CD4-positive, alpha-beta memory T cell (primary cell): ENCODE results near the gene GJA5. TPM values are rescaled to one million over a fixed set of nuclear protein-coding genes. Genes with fewer than 3 reads are reported as not detected.
"Not testable (repeated sequence)": the region's sequence is repeated elsewhere in the genome, so short reads cannot be mapped to it uniquely, and the experiment has no call there.

Experiments
- CTCF ChIA-PET: fragments of 350-600 bp; sonication (Branson Sonifier 250); formaldehyde crosslinking; loops from one replicate; lab custom pipeline; 2021; ENCODE audit warnings: inconsistent platforms; ENCODE audit not compliant: partially characterized antibody; lab: Charles Lee
- POLR2A ChIA-PET: fragments of 350-600 bp; sonication (Branson Sonifier 250); formaldehyde crosslinking; loops from one replicate; lab custom pipeline; 2021; ENCODE audit not compliant: partially characterized antibody; lab: Charles Lee
- DNase-seq, 5 donors: peaks; one replicate each; pipeline versions ENCODE4 v3.0.0 to v3.0.0-alpha.2; 2020 to 2022; ENCODE audit warnings: mixed read lengths in 1 of 5
- H3K27ac ChIP-seq: one replicate; pipeline ENCODE4 v1.7.0; 2013; ENCODE audit warnings: low read depth, low read length
- H3K27me3 ChIP-seq: 2 replicates; pipeline ENCODE4 v1.7.0; 2013; ENCODE audit warnings: mild to moderate bottlenecking, low read length, moderate library complexity; ENCODE audit not compliant: insufficient read depth
- H3K36me3 ChIP-seq: 2 replicates; pipeline ENCODE4 v1.7.0; 2013; ENCODE audit warnings: mild to moderate bottlenecking, low read length, moderate library complexity; ENCODE audit not compliant: insufficient read depth
- H3K4me1 ChIP-seq: 2 replicates; pipeline ENCODE4 v1.7.0; 2013; ENCODE audit warnings: mild to moderate bottlenecking, low read length, moderate library complexity; ENCODE audit not compliant: insufficient read depth
- H3K4me3 ChIP-seq, 2 donors: one replicate each; pipeline ENCODE4 v1.7.0; 2013; ENCODE audit warnings: low read length in 2 of 2, mild to moderate bottlenecking in 1 of 2
- H3K9me3 ChIP-seq, 2 donors: one replicate each; pipeline ENCODE4 v1.7.0; 2013; ENCODE audit warnings: low read length in 2 of 2, control low read depth in 1 of 2; ENCODE audit not compliant: control insufficient read depth in 1 of 2
- H3K27ac Mint-ChIP-seq, 7 donors: one replicate each; pipeline ENCODE4 v1.8.0; 2020 to 2021; ENCODE audit warnings: mixed read lengths in 7 of 7, mild to moderate bottlenecking in 6 of 7, inconsistent platforms in 3 of 7, moderate library complexity in 3 of 7
- H3K27me3 Mint-ChIP-seq, 2 donors: one replicate each; pipeline ENCODE4 v1.8.0; 2020 to 2021; ENCODE audit warnings: mixed read lengths in 2 of 2
- H3K36me3 Mint-ChIP-seq, 2 donors: one replicate each; pipeline ENCODE4 v1.8.0; 2020 to 2021; ENCODE audit warnings: mixed read lengths in 2 of 2, inconsistent platforms in 1 of 2, mild to moderate bottlenecking in 1 of 2
- H3K4me1 Mint-ChIP-seq, 4 donors: one replicate each; pipeline ENCODE4 v1.8.0; 2020 to 2021; ENCODE audit warnings: mixed read lengths in 4 of 4, mild to moderate bottlenecking in 1 of 4
- H3K4me3 Mint-ChIP-seq, 8 donors: one replicate each; pipeline ENCODE4 v1.8.0; 2020 to 2021; ENCODE audit warnings: mixed read lengths in 8 of 8, mild to moderate bottlenecking in 7 of 8, moderate library complexity in 6 of 8, inconsistent platforms in 3 of 8
- H3K9me3 Mint-ChIP-seq, 8 donors: one replicate each; pipeline ENCODE4 v1.8.0; 2020 to 2021; ENCODE audit warnings: mixed read lengths in 8 of 8, mild to moderate bottlenecking in 5 of 8, inconsistent platforms in 3 of 8, moderate library complexity in 1 of 8
- intact Hi-C: fragments of 100-400 bp; cut with micrococcal nuclease; formaldehyde crosslinking; loops from one replicate; pipeline ENCODE4 v1.15.1; 2023
- polyA plus RNA-seq, 2 donors: library from polyadenylated mRNA; unstranded; fragments of 300-500 nt; fragmentation: Illumina TruSeq; gene quantifications; one replicate each; pipeline ENCODE4 v1.2.3, GENCODE V29; 2021
- total RNA-seq, 2 experiments: library from RNA; stranded (reverse); gene quantifications; one replicate each; pipeline ENCODE4 v1.2.3, GENCODE V29; 2021

Gene GJA5
- total and polyA plus RNA-seq, 4 experiments from 2014 or later, result not detected

DNA sequence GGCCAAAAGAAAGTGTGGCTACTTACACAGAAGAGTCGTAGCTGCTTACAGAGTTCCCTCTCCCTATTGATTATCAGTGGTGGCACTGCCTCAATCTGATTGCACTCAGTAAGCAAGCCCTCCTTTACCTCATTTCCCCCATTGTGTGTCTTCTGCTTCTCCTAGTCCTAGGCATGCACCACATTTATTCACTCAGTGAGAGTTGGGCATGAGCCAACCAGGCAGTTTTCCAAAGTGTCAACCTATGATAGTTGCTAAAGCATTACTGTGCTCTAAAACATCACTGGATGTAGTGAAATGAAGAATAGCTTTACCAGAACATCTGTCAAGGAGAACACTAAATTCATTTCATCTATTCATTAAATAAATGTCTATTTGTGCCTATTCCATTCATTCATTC is 19.3 kb downstream of the GJA5 start:
- no peak for DNase-seq
- Mint-ChIP-seq H3K36me3 (no peaks in the 10 kb centered on the region), H3K9me3 (no peaks in the 10 kb centered on the region), H3K27me3 (peaks cover 0 to 3% of the 10 kb centered on the region in 2 donors), H3K27ac (no peak overlapping the region), H3K4me1 (no peaks in the 10 kb centered on the region), H3K4me3 (no peak overlapping the region)
- Histone ChIP-seq H3K4me1 (no peaks in the 10 kb centered on the region), H3K36me3 (no peaks in the 10 kb centered on the region), H3K9me3 (no peaks in the 10 kb centered on the region), H3K27ac (no peak overlapping the region), H3K4me3 (no peak overlapping the region), H3K27me3 (no peaks in the 10 kb centered on the region)
- intact Hi-C loops, result no loop called here
- CTCF ChIA-PET, result no interaction called here
- POLR2A ChIA-PET, result no interaction called here

DNA sequence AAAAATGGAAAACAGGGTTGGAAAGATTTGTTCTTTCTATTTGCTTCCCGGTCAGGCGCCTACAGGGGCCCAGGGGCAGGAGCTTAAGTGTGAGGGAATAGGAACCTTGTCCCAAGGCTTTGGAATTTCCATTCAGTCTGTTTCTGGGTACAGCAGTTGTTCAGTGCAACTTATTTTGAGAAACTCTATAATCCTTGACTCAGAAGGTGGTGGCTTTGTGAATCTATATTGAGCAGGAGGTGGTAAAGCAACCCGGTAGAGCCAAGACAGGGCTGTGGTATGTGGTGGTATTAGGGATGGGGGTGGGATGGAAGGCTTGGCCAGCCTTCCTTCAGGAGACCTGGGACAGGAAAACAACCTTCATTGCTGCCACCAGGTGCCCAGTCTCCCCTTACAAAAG is 20.0 kb downstream of the GJA5 start:
- POLR2A ChIA-PET, result no interaction called here
- Mint-ChIP-seq H3K27me3 (peaks cover 0 to 3% of the 10 kb centered on the region in 2 donors), H3K36me3 (no peaks in the 10 kb centered on the region), H3K4me3 (no peak overlapping the region), H3K4me1 (peaks cover 2 to 4% (median 3%) of the 10 kb centered on the region in 4 donors), H3K9me3 (no peaks in the 10 kb centered on the region), H3K27ac (peak overlapping the region in 1 of 7 donors; percentile 15)
- CTCF ChIA-PET, result no interaction called here
- no peak overlapping the region for H3K27ac ChIP-seq
- intact Hi-C loops, result no loop called here
- DNase-seq, result no peak
- H3K4me3 ChIP-seq, result no peak overlapping the region
- H3K36me3 ChIP-seq, result no peaks in the 10 kb centered on the region
- H3K9me3 ChIP-seq, result no peaks in the 10 kb centered on the region
- no peaks in the 10 kb centered on the region for H3K27me3 ChIP-seq
- peaks cover 3% of the 10 kb centered on the region for H3K4me1 ChIP-seq

DNA sequence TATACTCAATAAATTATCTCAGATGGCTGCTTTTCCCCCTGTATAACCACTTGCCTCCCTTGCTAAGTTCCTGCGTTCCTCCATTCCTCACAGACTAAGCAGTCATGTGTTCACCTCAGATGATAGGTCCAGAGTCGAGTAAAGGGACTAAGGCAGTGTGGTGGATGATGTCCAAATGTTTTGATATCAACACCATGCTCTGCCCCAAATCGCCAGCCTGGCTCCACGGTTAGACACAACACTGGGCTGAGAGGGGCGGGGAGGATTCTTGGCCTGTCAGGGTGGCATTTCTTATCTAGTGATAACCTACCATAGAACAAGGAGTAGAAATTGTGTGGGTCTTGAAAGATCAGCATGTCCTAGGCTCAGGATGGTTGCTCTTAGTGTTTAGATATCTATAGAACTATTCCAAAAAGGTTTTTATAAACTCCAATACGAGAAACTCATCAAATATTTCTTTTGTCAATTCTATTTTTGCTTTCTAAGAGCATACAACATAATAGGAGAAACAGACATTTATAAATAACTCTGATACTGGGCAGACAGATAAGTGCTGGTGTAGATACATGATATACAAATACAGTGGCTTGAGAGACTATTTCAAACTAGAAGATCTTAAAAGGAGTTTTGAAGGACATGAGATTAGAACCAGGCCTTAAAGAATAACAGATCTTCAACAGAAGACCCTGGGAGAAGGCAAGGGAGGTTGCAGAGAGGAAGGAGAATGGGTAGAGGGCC is 21.5 kb downstream of the GJA5 start:
- peaks cover 0 to 5% of the 10 kb centered on the region in 2 donors for H3K36me3 Mint-ChIP-seq
- Histone ChIP-seq H3K4me3 (no peak overlapping the region), H3K4me1 (peaks cover 8% of the 10 kb centered on the region), H3K27me3 (no peaks in the 10 kb centered on the region), H3K27ac (no peak overlapping the region), H3K9me3 (no peaks in the 10 kb centered on the region), H3K36me3 (no peaks in the 10 kb centered on the region)
- CTCF ChIA-PET, result no interaction called here
- DNase-seq, result no peak
- H3K9me3 Mint-ChIP-seq, result peaks cover 0 to 2% (median 0%) of the 10 kb centered on the region in 8 donors
- no peak overlapping the region for H3K4me3 Mint-ChIP-seq
- POLR2A ChIA-PET, result no interaction called here
- no peak overlapping the region for H3K27ac Mint-ChIP-seq
- no peaks in the 10 kb centered on the region for H3K27me3 Mint-ChIP-seq
- intact Hi-C loops, result no loop called here
- peaks cover 12 to 19% (median 15%) of the 10 kb centered on the region in 4 donors for H3K4me1 Mint-ChIP-seq

DNA sequence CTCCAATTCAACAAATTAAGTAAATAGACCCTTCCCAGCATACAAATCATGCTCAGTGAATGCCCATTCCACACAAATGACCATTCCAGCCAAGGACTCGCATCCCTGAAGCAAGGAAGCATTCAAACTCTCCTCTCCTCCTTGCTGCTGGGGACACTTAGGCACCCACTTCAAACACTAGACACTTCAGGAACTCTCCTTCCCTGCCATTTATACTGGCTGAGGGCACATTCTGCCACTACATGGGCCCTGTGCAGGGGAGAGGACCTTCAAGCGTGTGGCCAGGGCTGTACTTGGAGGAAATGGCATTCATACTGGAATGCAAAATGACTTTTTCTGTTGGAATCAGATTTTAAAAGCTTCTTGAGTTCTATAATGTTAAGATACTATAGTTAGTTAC is 22.3 kb downstream of the GJA5 start:
- peaks cover 0 to 2% (median 0%) of the 10 kb centered on the region in 8 donors for H3K9me3 Mint-ChIP-seq
- CTCF ChIA-PET, result interaction anchor here (1.0 kb wide), 1 partner anchor 97 kb away, joined by 4 read pairs; no protein-coding TSS in a partner anchor
- intact Hi-C loops, result no loop called here
- H3K4me3 ChIP-seq, result no peak overlapping the region
- H3K36me3 Mint-ChIP-seq, result peaks cover 0 to 5% of the 10 kb centered on the region in 2 donors
- peaks cover 8% of the 10 kb centered on the region for H3K4me1 ChIP-seq
- no peaks in the 10 kb centered on the region for H3K9me3 ChIP-seq
- H3K4me1 Mint-ChIP-seq, result peaks cover 12 to 21% (median 16%) of the 10 kb centered on the region in 4 donors
- DNase-seq, result no peak
- H3K27me3 ChIP-seq, result no peaks in the 10 kb centered on the region
- no peaks in the 10 kb centered on the region for H3K36me3 ChIP-seq
- H3K27ac Mint-ChIP-seq, result no peak overlapping the region
- H3K27ac ChIP-seq, result no peak overlapping the region
- H3K27me3 Mint-ChIP-seq, result no peaks in the 10 kb centered on the region
- POLR2A ChIA-PET, result no interaction called here
- no peak overlapping the region for H3K4me3 Mint-ChIP-seq

DNA sequence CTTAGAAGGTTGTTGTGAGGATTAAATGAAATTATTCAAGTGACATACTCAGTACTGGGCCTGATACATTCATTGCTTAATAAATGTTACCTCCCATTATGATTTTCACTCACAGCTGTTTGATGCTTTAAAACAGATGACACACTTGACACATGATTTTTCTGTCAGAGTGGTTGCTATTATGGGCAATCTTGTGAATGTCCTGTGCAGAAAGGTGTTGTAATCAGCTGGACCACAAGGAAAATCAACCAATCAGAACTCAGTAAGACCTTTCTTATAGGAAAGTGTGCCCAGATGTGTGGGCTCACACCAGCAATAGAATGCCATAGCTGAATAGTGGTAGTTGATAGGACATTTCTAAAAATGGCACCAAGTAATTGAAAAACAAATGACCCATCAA is 23.5 kb downstream of the GJA5 start:
- ChIA-PET CTCF (no interaction called here), POLR2A (no interaction called here)
- Mint-ChIP-seq H3K36me3 (peaks cover 0 to 5% of the 10 kb centered on the region in 2 donors), H3K4me1 (peaks cover 12 to 21% (median 16%) of the 10 kb centered on the region in 4 donors), H3K27ac (no peak overlapping the region), H3K27me3 (peaks cover 0 to 1% of the 10 kb centered on the region in 2 donors), H3K4me3 (no peak overlapping the region), H3K9me3 (peaks cover 0 to 2% (median 0%) of the 10 kb centered on the region in 8 donors)
- peaks cover 8% of the 10 kb centered on the region for H3K4me1 ChIP-seq
- H3K4me3 ChIP-seq, result no peak overlapping the region
- H3K27ac ChIP-seq, result no peak overlapping the region
- intact Hi-C loops, result no loop called here
- DNase-seq, result no peak
- H3K9me3 ChIP-seq, result no peaks in the 10 kb centered on the region
- H3K27me3 ChIP-seq, result no peaks in the 10 kb centered on the region
- H3K36me3 ChIP-seq, result no peaks in the 10 kb centered on the region

DNA sequence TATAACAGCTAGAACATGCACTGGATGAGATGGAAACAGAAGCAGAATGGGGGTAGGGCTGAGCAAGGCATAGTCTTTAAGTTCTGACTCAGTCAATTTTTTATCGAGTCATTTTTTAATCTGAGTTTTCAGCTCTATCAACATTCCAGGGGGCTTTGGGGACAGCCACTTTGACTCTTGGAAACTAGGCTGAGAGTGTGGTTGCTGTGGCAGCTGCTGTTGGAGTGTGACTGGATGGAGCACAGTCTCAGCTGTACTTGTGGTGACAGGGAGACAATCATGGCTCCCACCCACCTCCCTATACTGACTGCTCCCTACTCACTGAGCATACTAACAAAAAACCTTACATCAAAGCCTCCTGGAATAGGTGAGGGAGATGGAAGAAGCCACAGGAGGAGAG is 25.0 kb downstream of the GJA5 start:
- Mint-ChIP-seq H3K4me3 (peak overlapping the region in 6 of 8 donors; percentile 21 to 65 (median 46)), H3K36me3 (peaks cover 0 to 5% of the 10 kb centered on the region in 2 donors), H3K27ac (peak overlapping the region in 3 of 7 donors; percentile 14 to 38 (median 15)), H3K4me1 (peaks cover 12 to 21% (median 16%) of the 10 kb centered on the region in 4 donors), H3K27me3 (peaks cover 0 to 1% of the 10 kb centered on the region in 2 donors), H3K9me3 (peaks cover 0 to 2% (median 0%) of the 10 kb centered on the region in 8 donors)
- no peak overlapping the region for H3K27ac ChIP-seq
- no peak overlapping the region for H3K4me3 ChIP-seq
- DNase-seq, result no peak
- H3K4me1 ChIP-seq, result peaks cover 8% of the 10 kb centered on the region
- H3K27me3 ChIP-seq, result no peaks in the 10 kb centered on the region
- no peaks in the 10 kb centered on the region for H3K36me3 ChIP-seq
- intact Hi-C loops, result no loop called here
- no peaks in the 10 kb centered on the region for H3K9me3 ChIP-seq
- CTCF ChIA-PET, result interaction anchor here (0.9 to 1.0 kb wide), 2 partner anchors 13 to 36 kb away, joined by 3 read pairs; no protein-coding TSS in a partner anchor
- POLR2A ChIA-PET, result no interaction called here

DNA sequence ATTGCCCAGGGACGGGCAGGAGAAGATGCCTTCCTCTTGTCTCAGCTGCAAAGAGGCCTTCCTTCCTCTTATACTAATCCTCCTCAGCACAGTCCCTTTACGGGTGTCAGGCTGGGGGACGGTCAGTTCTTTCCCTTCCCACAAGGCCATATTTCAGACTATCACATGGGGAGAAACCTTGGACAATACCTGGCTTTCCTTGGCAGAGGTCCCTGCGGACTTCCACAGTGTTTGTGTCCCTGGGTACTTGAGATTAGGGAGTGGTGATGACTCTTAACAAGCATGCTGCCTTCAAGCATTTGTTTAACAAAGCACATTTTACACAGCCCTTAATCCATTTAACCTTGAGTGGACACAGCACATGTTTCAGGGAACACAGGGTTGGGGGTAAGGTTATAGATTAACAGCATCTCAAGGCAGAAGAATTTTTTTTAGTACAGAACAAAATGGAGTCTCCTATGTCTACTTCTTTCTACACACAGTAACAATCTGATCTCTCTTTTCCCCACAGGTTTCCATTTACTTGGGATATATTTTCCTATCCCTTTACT is 26.0 kb downstream of the GJA5 start:
- H3K27ac Mint-ChIP-seq, H3K9me3 Mint-ChIP-seq, H3K36me3 ChIP-seq, H3K27me3 Mint-ChIP-seq, H3K27me3 ChIP-seq, H3K36me3 Mint-ChIP-seq, intact Hi-C loops, H3K4me1 ChIP-seq, H3K9me3 ChIP-seq, DNase-seq, H3K4me3 ChIP-seq, H3K27ac ChIP-seq, POLR2A ChIA-PET: not testable (repeated sequence)
- CTCF ChIA-PET, result interaction anchor here (1.0 kb wide), 1 partner anchor 11 kb away, joined by 3 read pairs; no protein-coding TSS in a partner anchor
- Mint-ChIP-seq H3K4me1 (peaks cover 12 to 21% (median 16%) of the 10 kb centered on the region in 4 donors), H3K4me3 (peak overlapping the region in 4 of 8 donors; percentile 18 to 65 (median 58))
